ENCODE measurements around the gene KCNIP4. TPM values are rescaled to one million over a fixed set of nuclear protein-coding genes. Genes with fewer than 3 reads are reported as not detected.
A peak's percentile ranks its signal among the peaks of the same experiment; 100 is the strongest.
"Not testable (repeated sequence)": the region's sequence is repeated elsewhere in the genome, so short reads cannot be mapped to it uniquely, and the experiment has no call there.

Gene KCNIP4
- total and polyA plus RNA-seq, 9 of the 15 experiments (the other 6 are each of a cell fraction or from before 2014, with no cell fraction given): 0.25 to 0.41 TPM; not detected in 7

- TF ChIP-seq XRCC4 (IDR thresholded peaks at IDR 0.05; ENCODE audit: extremely low read depth, insufficient read depth, insufficient read length) (no peak), THRAP3 (IDR thresholded peaks at IDR 0.05; ENCODE audit: borderline replicate concordance) (no peak), ZNF592 (IDR thresholded peaks at IDR 0.05) (no peak)
Measured at GRCh38 chr4:20752641-20753040, 1195.9 kb downstream of the KCNIP4 start (continued).

- H3K4me3 ChIP-seq; H3K9me1 ChIP-seq (ENCODE audit: control insufficient read depth, insufficient read depth, low read length); in situ Hi-C loops (cut with MboI); ATAC-seq; FAIRE-seq; intact Hi-C loops (cut with micrococcal nuclease); H3K9me3 ChIP-seq (replicated peaks; ENCODE audit: control insufficient read depth, insufficient read depth, low read depth, low read length); CTCF ChIA-PET (ENCODE audit: low intra/inter-chr PET ratio); H3K9ac ChIP-seq (ENCODE audit: insufficient read depth in 1 of 2, low read depth in 2 of 2, low read length in 2 of 2); H3K27me3 ChIP-seq (ENCODE audit: control insufficient read depth in 2 of 2, insufficient read depth in 2 of 2, low read length in 2 of 2); H3K27ac ChIP-seq (ENCODE audit: extremely low read depth, low read depth, low read length); H3K36me3 ChIP-seq (ENCODE audit: control insufficient read depth, insufficient read depth, low read length); H2AFZ ChIP-seq (ENCODE audit: low read depth, low read length); H3K4me1 ChIP-seq (replicated peaks in 1 of 2; ENCODE audit: control insufficient read depth in 2 of 2, insufficient read depth in 2 of 2, low read length in 2 of 2); H4K20me1 ChIP-seq (replicated peaks; ENCODE audit: control insufficient read depth, insufficient read depth, low read length); DNase-seq (ENCODE audit: extremely low read depth in 1 of 4, low spot score in 3 of 4); POLR2A ChIA-PET; H3K4me2 ChIP-seq (ENCODE audit: insufficient read depth, low read length); BruUV-seq (replicated peaks); H3K79me2 ChIP-seq (ENCODE audit: control insufficient read depth, insufficient read depth, low read length): not testable (repeated sequence)
- 73% methylated on average over 4 of the region's 4 CpGs for WGBS (ENCODE audit: insufficient coverage, low coverage, missing lambda C conversion rate)
- TF ChIP-seq ZNF146 (CRISPR knock-in tag; IDR thresholded peaks at IDR 0.05; ENCODE audit: unreplicated experiment) (peak; percentile 75), RBM25 (IDR thresholded peaks at IDR 0.05; ENCODE audit: low read depth, low read length, severe bottlenecking) (peak; percentile 15)
Measured at GRCh38 chr4:20746000-20746399, 1202.6 kb downstream of the KCNIP4 start.
